Measurements from ENCODE around the gene LHX6. TPM values are rescaled to one million over a fixed set of nuclear protein-coding genes. Genes with fewer than 3 reads are reported as not detected.

LHX6 gene
- total RNA-seq, result under 0.01 and 0.13 TPM in 2 replicates

GRCh38 chr9:122228568-122229484 lies at the start of gene LHX6:
Gene LHX6, minus strand, starts transcription at chr9:122228957. Its CDS starts 217 bp downstream, at chr9:122228740.

GRCh38 chr9:122264360-122265148 lies 35.8 kb upstream of the LHX6 start, which contains the start of the genes MRRF and RBM18:
Gene MRRF, plus strand, starts transcription at chr9:122264882. Its CDS starts 6,010 bp downstream, at chr9:122270892.
Gene RBM18, minus strand, starts transcription at chr9:122264840. Its CDS starts 3,348 bp downstream, at chr9:122261492.

GRCh38 chr9:122159026-122159924 lies 69.5 kb downstream of the LHX6 start, which contains the start of the genes MORN5 and NDUFA8:
Gene MORN5, plus strand, starts transcription at chr9:122159908. Its CDS starts 65 bp downstream, at chr9:122159973.
Gene NDUFA8, minus strand, starts transcription at chr9:122159779. Its CDS starts 102 bp downstream, at chr9:122159677.

Other genes starting within 250 kb of the LHX6 start
- 2.0 and 2.8 TPM in 2 replicates for gene TTLL11, start 135.6 kb downstream of the LHX6 start, total RNA-seq
- 24.9 and 35.7 TPM in 2 replicates for gene NDUFA8, start 69.2 kb downstream of the LHX6 start, total RNA-seq
- gene MORN5, start 69.0 kb downstream of the LHX6 start, total RNA-seq, result not detected in 2 replicates
- 6.2 and 9.0 TPM in 2 replicates for gene RBM18, start 35.9 kb upstream of the LHX6 start, total RNA-seq
- gene MRRF, start 35.9 kb upstream of the LHX6 start, total RNA-seq, result 24.7 and 31.3 TPM in 2 replicates
- gene PTGS1, start 142.1 kb upstream of the LHX6 start, total RNA-seq, result 0.16 and 1.4 TPM in 2 replicates
- gene OR1J1, start 249.0 kb upstream of the LHX6 start, total RNA-seq, result not detected in 2 replicates

Data from mesangial cell (primary cell).